K562 (cell line): ENCODE data around the gene ST8SIA2. TPM values are rescaled to one million over a fixed set of nuclear protein-coding genes. Genes with fewer than 3 reads are reported as not detected.

Experiments
- ATAC-seq: fragments of 200-7000 bp; cut with Tn5 transposase; 3 replicates; pipeline ENCODE4 v1.9.1; 2020; ENCODE audit warnings: moderate library complexity
- BruUV-seq: library from RNA; stranded (reverse); fragments of 400-500 nt; replicated peaks from 2 replicates; lab custom pipeline; 2021; lab: Mats Ljungman, UMichigan
- CTCF ChIA-PET: fragments of 300-600 bp; formaldehyde crosslinking; extraction: SDS; loops from one replicate; lab custom pipeline; 2021; ENCODE audit warnings: low intra/inter-chr PET ratio; lab: Yijun Ruan, JAX
- POLR2A ChIA-PET: fragments of 300-600, 350-650 bp; sonication (Branson Sonifier 250); formaldehyde crosslinking; extraction: SDS; loops from one replicate; lab custom pipeline; 2021; ENCODE audit warnings: antibody characterized with exemption, inconsistent platforms; lab: Yijun Ruan, JAX
- DNase-seq, 4 experiments: peaks; one replicate each; pipeline versions ENCODE4 v3.0.0 to v3.0.0-alpha.2; 2011 to 2018; ENCODE audit warnings: low spot score in 3 of 4, mixed read lengths in 3 of 4; ENCODE audit errors: extremely low read depth in 1 of 4
- FAIRE-seq: peaks from 2 replicates; lab custom pipeline; 2011; peaks lifted over from hg19 to GRCh38; lab: Jason Lieb, UNC
- H2AFZ ChIP-seq: 2 replicates; pipeline ENCODE4 v1.6.0; 2011; ENCODE audit warnings: low read depth, low read length, control low read depth, inconsistent platforms
- H3K27ac ChIP-seq: fragments of 200-600 bp; 3 replicates; pipeline ENCODE4 v1.8.0; 2011; ENCODE audit warnings: low read depth, mild to moderate bottlenecking, control low read depth, inconsistent platforms, low read length, moderate library complexity, mixed read lengths; ENCODE audit errors: extremely low read depth
- H3K27me3 ChIP-seq, 2 experiments: fragments of 300-600 bp in 1 of 2; 2 replicates in 1 of 2; 3 replicates in 1 of 2; pipeline versions ENCODE4 v1.6.0 to v1.8.0; 2011; ENCODE audit warnings: inconsistent platforms in 2 of 2, low read length in 2 of 2, mild to moderate bottlenecking in 1 of 2, mixed read lengths in 1 of 2, moderate library complexity in 1 of 2; ENCODE audit not compliant: control insufficient read depth in 2 of 2, insufficient read depth in 2 of 2
- H3K36me3 ChIP-seq: fragments of 300-600 bp; 3 replicates; pipeline ENCODE4 v1.8.0; 2011; ENCODE audit warnings: mild to moderate bottlenecking, low read length, inconsistent platforms; ENCODE audit not compliant: control insufficient read depth, insufficient read depth
- H3K4me1 ChIP-seq, 2 experiments: fragments of 200-600 bp in 1 of 2; replicated peaks in 1 of 2; 2 replicates in 1 of 2; 3 replicates in 1 of 2; pipeline versions ENCODE4 v1.5.1 to v1.8.0; 2011; ENCODE audit warnings: inconsistent platforms in 2 of 2, low read length in 2 of 2, mild to moderate bottlenecking in 1 of 2, mixed read lengths in 1 of 2, moderate library complexity in 1 of 2; ENCODE audit not compliant: control insufficient read depth in 2 of 2, insufficient read depth in 2 of 2
- H3K4me2 ChIP-seq: 2 replicates; pipeline ENCODE4 v1.6.1; 2011; ENCODE audit warnings: low read length, control low read depth, inconsistent platforms, mixed read lengths; ENCODE audit not compliant: insufficient read depth
- H3K4me3 ChIP-seq: fragments of 200-600 bp; sonication (generic), shearing (Covaris generic); 2 replicates; pipeline ENCODE4 v1.5.1; 2016; ENCODE audit warnings: control low read depth, inconsistent platforms
- H3K79me2 ChIP-seq: fragments of 200-600 bp; 3 replicates; pipeline ENCODE4 v1.8.0; 2011; ENCODE audit warnings: low read length, inconsistent platforms; ENCODE audit not compliant: control insufficient read depth, insufficient read depth
- H3K9ac ChIP-seq, 2 experiments: 2 replicates each; pipeline versions ENCODE4 v1.6.0 to v1.6.1; 2011; ENCODE audit warnings: low read depth in 2 of 2, low read length in 2 of 2, control low read depth in 1 of 2, inconsistent platforms in 1 of 2, mild to moderate bottlenecking in 1 of 2, mixed read lengths in 1 of 2; ENCODE audit not compliant: insufficient read depth in 1 of 2
- H3K9me1 ChIP-seq: one replicate; pipeline ENCODE4 v1.6.0; 2011; ENCODE audit warnings: inconsistent platforms, mild to moderate bottlenecking, low read length, moderate library complexity; ENCODE audit not compliant: control insufficient read depth, insufficient read depth
- H3K9me3 ChIP-seq: replicated peaks from 2 replicates; pipeline ENCODE4 v1.5.1; 2011; ENCODE audit warnings: low read depth, low read length, inconsistent platforms; ENCODE audit not compliant: control insufficient read depth, insufficient read depth
- H4K20me1 ChIP-seq: replicated peaks from 2 replicates; pipeline ENCODE4 v1.6.1; 2011; ENCODE audit warnings: low read length, inconsistent platforms, mixed read lengths; ENCODE audit not compliant: control insufficient read depth, insufficient read depth
- CBX2 ChIP-seq: fragments of 200-600 bp; sonication (generic); IDR thresholded peaks from one replicate; pipeline ENCODE4 v1.6.1; 2012; ENCODE audit warnings: mild to moderate bottlenecking, low read length, inconsistent platforms; ENCODE audit not compliant: insufficient read depth, poor library complexity, severe bottlenecking
- HMGN3 ChIP-seq: IDR thresholded peaks from 2 replicates; pipeline ENCODE4 v1.6.1; 2011; ENCODE audit warnings: borderline replicate concordance, low read depth, mild to moderate bottlenecking, mixed read lengths, low read length; ENCODE audit not compliant: insufficient read length; ENCODE audit errors: extremely low read depth
- MTA3 ChIP-seq: fragments of 450-650 bp; formaldehyde crosslinking; IDR thresholded peaks from 2 replicates; pipeline ENCODE4 v1.6.1; 2017; ENCODE audit warnings: mild to moderate bottlenecking, borderline replicate concordance
- SREBF1 ChIP-seq: fragments of 150-350 bp; IDR thresholded peaks from 2 replicates; pipeline ENCODE4 v1.6.1; 2014; ENCODE audit warnings: antibody characterized with exemption, low read depth, low read length, borderline replicate concordance
- ZC3H11A ChIP-seq: IDR thresholded peaks from 2 replicates; pipeline ENCODE4 v1.6.1; 2012; ENCODE audit warnings: low read depth, low read length, improper control_type of control experiment
- ZNF384 ChIP-seq: IDR thresholded peaks from 2 replicates; pipeline ENCODE4 v1.6.1; 2012; ENCODE audit warnings: low read depth, low read length, improper control_type of control experiment
- ZNF551 ChIP-seq: fragments of 250-450 bp; sonication (Bioruptor Pico); IDR thresholded peaks from 2 replicates; pipeline ENCODE4 v1.5.0; 2021; ENCODE audit warnings: mild to moderate bottlenecking, moderate library complexity
- ZNF584 ChIP-seq: fragments of 200-800 bp; sonication (Bioruptor generic); IDR thresholded peaks from 2 replicates; pipeline ENCODE4 v1.6.1; 2016; ENCODE audit warnings: low read depth, mild to moderate bottlenecking, missing genetic modification characterization, missing compliant biosample characterization
- WGBS: fragments of 100-300 bp; shearing (Covaris generic); methylation state at CpG from one replicate; pipeline ENCODE4 v1.1.6; 2016; ENCODE audit warnings: low coverage, mixed read lengths; ENCODE audit not compliant: insufficient coverage; ENCODE audit errors: missing lambda C conversion rate; 5-methylcytosine and 5-hydroxymethylcytosine counted together
- in situ Hi-C: fragments of 300-500 bp; cut with MboI; formaldehyde crosslinking; loops from 4 replicates; pipeline ENCODE4 v1.15.0; 2018; ENCODE audit warnings: inconsistent platforms, mixed read lengths
- intact Hi-C: fragments of 100-400 bp; cut with micrococcal nuclease; formaldehyde crosslinking; loops from 2 replicates; pipeline ENCODE4 v1.14.2; 2022
- polyA plus RNA-seq, 8 experiments: library from polyadenylated mRNA; depleted of rRNA in 4 of 8; stranded (reverse) in 5 of 8; unstranded in 3 of 8; fragments of >200 nt; fragmentation: Nextera tagmentation in 2 of 8; fragmentation: Illumina TruSeq in 1 of 8; extraction: Ambion mirVana in 2 of 8; extraction: Trizol in 1 of 8; gene quantifications; 2 replicates each; pipeline versions ENCODE4 v1.2.1 to v1.2.3, GENCODE V29; 2011 to 2014; ENCODE audit warnings: inconsistent platforms in 1 of 8, missing spikeins in 1 of 8
- total RNA-seq, 7 experiments: library from RNA; depleted of rRNA in 6 of 7; stranded (reverse); fragments of >200 nt in 6 of 7; fragmentation: Illumina TruSeq in 2 of 7; extraction: Trizol in 2 of 7; gene quantifications; 2 replicates each; pipeline versions ENCODE4 v1.2.1 to v1.2.3, GENCODE V29; 2011 to 2021; ENCODE audit warnings: low replicate concordance in 1 of 7
- TF ChIP-seq, protein P1 (sequence below): fragments of 250-450 bp; sonication (Bioruptor Pico); IDR thresholded peaks from 2 replicates; pipeline ENCODE4 v1.5.0; 2022; ENCODE audit warnings: mild to moderate bottlenecking
- TF ChIP-seq, protein P2 (sequence below): fragments of 250-450 bp; sonication (Bioruptor Pico); IDR thresholded peaks from 2 replicates; pipeline ENCODE4 v1.4.0; 2020; ENCODE audit warnings: mild to moderate bottlenecking

The ST8SIA2 gene
- total and polyA plus RNA-seq, 9 of the 15 experiments (the other 6 are each of a cell fraction or from before 2014, with no cell fraction given) = not detected

DNA sequence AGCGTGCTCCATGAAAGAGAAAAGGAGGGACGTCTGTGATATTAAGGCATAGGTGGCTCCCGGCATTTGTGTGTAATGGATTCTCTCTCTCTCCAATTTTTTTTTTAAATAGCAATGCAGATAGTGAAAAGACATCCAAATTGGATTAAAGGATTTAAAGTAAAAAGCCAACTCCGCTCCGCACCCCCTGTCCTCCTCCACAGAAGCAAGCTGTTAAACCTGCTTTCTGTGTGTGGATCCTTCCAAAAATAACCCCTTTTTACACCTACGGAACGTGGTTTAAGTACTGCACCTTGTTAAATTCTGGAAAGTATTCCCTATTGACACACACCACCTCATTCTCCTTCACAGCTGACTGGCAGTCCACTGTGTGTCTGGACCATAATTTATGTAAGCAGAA, 61.6 kb downstream of the ST8SIA2 start:
- H3K36me3 ChIP-seq = no peaks in the 10 kb centered on the region
- in situ Hi-C loops (no loop called here), intact Hi-C loops (no loop called here)
- ATAC-seq (no peak), FAIRE-seq (no peak), DNase-seq (no peak)
- H3K79me2 ChIP-seq = no peaks in the 10 kb centered on the region
- no peaks in the 10 kb centered on the region for H3K9me1 ChIP-seq
- no peaks in the 10 kb centered on the region for H3K4me1 ChIP-seq
- no peak overlapping the region for H3K4me3 ChIP-seq
- 3% methylated on average over 4 of the region's 7 CpGs for WGBS
- CTCF ChIA-PET = no interaction called here
- H2AFZ ChIP-seq = no peak overlapping the region
- POLR2A ChIA-PET = no interaction called here
- H3K9ac ChIP-seq = no peak overlapping the region
- H4K20me1 ChIP-seq = peaks cover 5% of the 10 kb centered on the region; the same call in 1 of the 2 replicates
- BruUV-seq = no TSS peak
- H3K9me3 ChIP-seq = no peaks in the 10 kb centered on the region
- H3K27me3 ChIP-seq = peaks cover 22 to 62% of the 10 kb centered on the region in 2 experiments; a peak in 4 of 5 replicates
- TF ChIP-seq ZNF551 (no peak), HMGN3 (no peak), ZNF384 (no peak), CBX2 (no peak), ZC3H11A (no peak), SREBF1 (no peak), ZNF584 (CRISPR knock-in tag) (no peak), MTA3 (no peak)
- TF ChIP-seq, protein P1, sequence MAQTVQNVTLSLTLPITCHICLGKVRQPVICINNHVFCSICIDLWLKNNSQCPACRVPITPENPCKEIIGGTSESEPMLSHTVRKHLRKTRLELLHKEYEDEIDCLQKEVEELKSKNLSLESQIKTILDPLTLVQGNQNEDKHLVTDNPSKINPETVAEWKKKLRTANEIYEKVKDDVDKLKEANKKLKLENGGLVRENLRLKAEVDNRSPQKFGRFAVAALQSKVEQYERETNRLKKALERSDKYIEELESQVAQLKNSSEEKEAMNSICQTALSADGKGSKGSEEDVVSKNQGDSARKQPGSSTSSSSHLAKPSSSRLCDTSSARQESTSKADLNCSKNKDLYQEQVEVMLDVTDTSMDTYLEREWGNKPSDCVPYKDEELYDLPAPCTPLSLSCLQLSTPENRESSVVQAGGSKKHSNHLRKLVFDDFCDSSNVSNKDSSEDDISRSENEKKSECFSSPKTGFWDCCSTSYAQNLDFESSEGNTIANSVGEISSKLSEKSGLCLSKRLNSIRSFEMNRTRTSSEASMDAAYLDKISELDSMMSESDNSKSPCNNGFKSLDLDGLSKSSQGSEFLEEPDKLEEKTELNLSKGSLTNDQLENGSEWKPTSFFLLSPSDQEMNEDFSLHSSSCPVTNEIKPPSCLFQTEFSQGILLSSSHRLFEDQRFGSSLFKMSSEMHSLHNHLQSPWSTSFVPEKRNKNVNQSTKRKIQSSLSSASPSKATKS (CRISPR knock-in tag) = no peak
- TF ChIP-seq, protein P2, sequence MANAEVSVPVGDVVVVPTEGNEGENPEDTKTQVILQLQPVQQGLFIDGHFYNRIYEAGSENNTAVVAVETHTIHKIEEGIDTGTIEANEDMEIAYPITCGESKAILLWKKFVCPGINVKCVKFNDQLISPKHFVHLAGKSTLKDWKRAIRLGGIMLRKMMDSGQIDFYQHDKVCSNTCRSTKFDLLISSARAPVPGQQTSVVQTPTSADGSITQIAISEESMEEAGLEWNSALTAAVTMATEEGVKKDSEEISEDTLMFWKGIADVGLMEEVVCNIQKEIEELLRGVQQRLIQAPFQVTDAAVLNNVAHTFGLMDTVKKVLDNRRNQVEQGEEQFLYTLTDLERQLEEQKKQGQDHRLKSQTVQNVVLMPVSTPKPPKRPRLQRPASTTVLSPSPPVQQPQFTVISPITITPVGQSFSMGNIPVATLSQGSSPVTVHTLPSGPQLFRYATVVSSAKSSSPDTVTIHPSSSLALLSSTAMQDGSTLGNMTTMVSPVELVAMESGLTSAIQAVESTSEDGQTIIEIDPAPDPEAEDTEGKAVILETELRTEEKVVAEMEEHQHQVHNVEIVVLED (CRISPR knock-in tag) = no peak
- H3K4me2 ChIP-seq = no peak overlapping the region
- no peak overlapping the region for H3K27ac ChIP-seq
